K562 (cell line): ENCODE measurements around the gene TBX3. TPM values are rescaled to one million over a fixed set of nuclear protein-coding genes. Genes with fewer than 3 reads are reported as not detected.

Source experiments
- ATAC-seq: fragments of 200-7000 bp; cut with Tn5 transposase; 3 replicates; pipeline ENCODE4 v1.9.1; 2020; ENCODE audit warnings: moderate library complexity
- BruUV-seq: library from RNA; stranded (reverse); fragments of 400-500 nt; replicated peaks from 2 replicates; lab custom pipeline; 2021; lab: Mats Ljungman, UMichigan
- CTCF ChIA-PET: fragments of 300-600 bp; formaldehyde crosslinking; extraction: SDS; loops from one replicate; lab custom pipeline; 2021; ENCODE audit warnings: low intra/inter-chr PET ratio; lab: Yijun Ruan, JAX
- POLR2A ChIA-PET: fragments of 300-600, 350-650 bp; sonication (Branson Sonifier 250); formaldehyde crosslinking; extraction: SDS; loops from one replicate; lab custom pipeline; 2021; ENCODE audit warnings: antibody characterized with exemption, inconsistent platforms; lab: Yijun Ruan, JAX
- DNase-seq, 4 experiments: peaks; one replicate each; pipeline versions ENCODE4 v3.0.0 to v3.0.0-alpha.2; 2011 to 2018; ENCODE audit warnings: low spot score in 3 of 4, mixed read lengths in 3 of 4; ENCODE audit errors: extremely low read depth in 1 of 4
- FAIRE-seq: peaks from 2 replicates; lab custom pipeline; 2011; peaks lifted over from hg19 to GRCh38; lab: Jason Lieb, UNC
- H2AFZ ChIP-seq: 2 replicates; pipeline ENCODE4 v1.6.0; 2011; ENCODE audit warnings: low read depth, low read length, control low read depth, inconsistent platforms
- H3K27ac ChIP-seq: fragments of 200-600 bp; 3 replicates; pipeline ENCODE4 v1.8.0; 2011; ENCODE audit warnings: low read depth, mild to moderate bottlenecking, control low read depth, inconsistent platforms, low read length, moderate library complexity, mixed read lengths; ENCODE audit errors: extremely low read depth
- H3K27me3 ChIP-seq, 2 experiments: fragments of 300-600 bp in 1 of 2; 2 replicates in 1 of 2; 3 replicates in 1 of 2; pipeline versions ENCODE4 v1.6.0 to v1.8.0; 2011; ENCODE audit warnings: inconsistent platforms in 2 of 2, low read length in 2 of 2, mild to moderate bottlenecking in 1 of 2, mixed read lengths in 1 of 2, moderate library complexity in 1 of 2; ENCODE audit not compliant: control insufficient read depth in 2 of 2, insufficient read depth in 2 of 2
- H3K36me3 ChIP-seq: fragments of 300-600 bp; 3 replicates; pipeline ENCODE4 v1.8.0; 2011; ENCODE audit warnings: mild to moderate bottlenecking, low read length, inconsistent platforms; ENCODE audit not compliant: control insufficient read depth, insufficient read depth
- H3K4me1 ChIP-seq, 2 experiments: fragments of 200-600 bp in 1 of 2; replicated peaks in 1 of 2; 2 replicates in 1 of 2; 3 replicates in 1 of 2; pipeline versions ENCODE4 v1.5.1 to v1.8.0; 2011; ENCODE audit warnings: inconsistent platforms in 2 of 2, low read length in 2 of 2, mild to moderate bottlenecking in 1 of 2, mixed read lengths in 1 of 2, moderate library complexity in 1 of 2; ENCODE audit not compliant: control insufficient read depth in 2 of 2, insufficient read depth in 2 of 2
- H3K4me2 ChIP-seq: 2 replicates; pipeline ENCODE4 v1.6.1; 2011; ENCODE audit warnings: low read length, control low read depth, inconsistent platforms, mixed read lengths; ENCODE audit not compliant: insufficient read depth
- H3K4me3 ChIP-seq: fragments of 200-600 bp; sonication (generic), shearing (Covaris generic); 2 replicates; pipeline ENCODE4 v1.5.1; 2016; ENCODE audit warnings: control low read depth, inconsistent platforms
- H3K79me2 ChIP-seq: fragments of 200-600 bp; 3 replicates; pipeline ENCODE4 v1.8.0; 2011; ENCODE audit warnings: low read length, inconsistent platforms; ENCODE audit not compliant: control insufficient read depth, insufficient read depth
- H3K9ac ChIP-seq, 2 experiments: 2 replicates each; pipeline versions ENCODE4 v1.6.0 to v1.6.1; 2011; ENCODE audit warnings: low read depth in 2 of 2, low read length in 2 of 2, control low read depth in 1 of 2, inconsistent platforms in 1 of 2, mild to moderate bottlenecking in 1 of 2, mixed read lengths in 1 of 2; ENCODE audit not compliant: insufficient read depth in 1 of 2
- H3K9me1 ChIP-seq: one replicate; pipeline ENCODE4 v1.6.0; 2011; ENCODE audit warnings: inconsistent platforms, mild to moderate bottlenecking, low read length, moderate library complexity; ENCODE audit not compliant: control insufficient read depth, insufficient read depth
- H3K9me3 ChIP-seq: replicated peaks from 2 replicates; pipeline ENCODE4 v1.5.1; 2011; ENCODE audit warnings: low read depth, low read length, inconsistent platforms; ENCODE audit not compliant: control insufficient read depth, insufficient read depth
- H4K20me1 ChIP-seq: replicated peaks from 2 replicates; pipeline ENCODE4 v1.6.1; 2011; ENCODE audit warnings: low read length, inconsistent platforms, mixed read lengths; ENCODE audit not compliant: control insufficient read depth, insufficient read depth
- KDM1A ChIP-seq, 2 experiments: fragments of 450-650 bp; IDR thresholded peaks; 2 replicates each; pipeline ENCODE4 v1.6.1; 2016; ENCODE audit warnings: mild to moderate bottlenecking in 2 of 2
- KDM2B ChIP-seq: fragments of 250-450 bp; sonication (Bioruptor Pico); IDR thresholded peaks from 2 replicates; pipeline ENCODE4 v1.8.0; 2021; ENCODE audit warnings: mild to moderate bottlenecking, moderate library complexity
- NFYB ChIP-seq: IDR thresholded peaks from 2 replicates; pipeline ENCODE4 v1.6.1; 2011; ENCODE audit warnings: mild to moderate bottlenecking, moderate library complexity; ENCODE audit not compliant: insufficient read length; ENCODE audit errors: extremely low read depth
- SP1 ChIP-seq: sonication (generic); formaldehyde crosslinking; IDR thresholded peaks from 2 replicates; pipeline ENCODE4 v1.8.1; 2022; ENCODE audit warnings: mild to moderate bottlenecking, missing genetic modification reagents
- TCFL5 ChIP-seq: fragments of 250-450 bp; sonication (Bioruptor Pico); conservative IDR thresholded peaks from 2 replicates; pipeline ENCODE4 v1.6.1; 2021; ENCODE audit warnings: mild to moderate bottlenecking, moderate library complexity, matching md5 sums
- WGBS: fragments of 100-300 bp; shearing (Covaris generic); methylation state at CpG from one replicate; pipeline ENCODE4 v1.1.6; 2016; ENCODE audit warnings: low coverage, mixed read lengths; ENCODE audit not compliant: insufficient coverage; ENCODE audit errors: missing lambda C conversion rate; 5-methylcytosine and 5-hydroxymethylcytosine counted together
- in situ Hi-C: fragments of 300-500 bp; cut with MboI; formaldehyde crosslinking; loops from 4 replicates; pipeline ENCODE4 v1.15.0; 2018; ENCODE audit warnings: inconsistent platforms, mixed read lengths
- intact Hi-C: fragments of 100-400 bp; cut with micrococcal nuclease; formaldehyde crosslinking; loops from 2 replicates; pipeline ENCODE4 v1.14.2; 2022
- polyA plus RNA-seq, 8 experiments: library from polyadenylated mRNA; depleted of rRNA in 4 of 8; stranded (reverse) in 5 of 8; unstranded in 3 of 8; fragments of >200 nt; fragmentation: Nextera tagmentation in 2 of 8; fragmentation: Illumina TruSeq in 1 of 8; extraction: Ambion mirVana in 2 of 8; extraction: Trizol in 1 of 8; gene quantifications; 2 replicates each; pipeline versions ENCODE4 v1.2.1 to v1.2.3, GENCODE V29; 2011 to 2014; ENCODE audit warnings: inconsistent platforms in 1 of 8, missing spikeins in 1 of 8
- total RNA-seq, 7 experiments: library from RNA; depleted of rRNA in 6 of 7; stranded (reverse); fragments of >200 nt in 6 of 7; fragmentation: Illumina TruSeq in 2 of 7; extraction: Trizol in 2 of 7; gene quantifications; 2 replicates each; pipeline versions ENCODE4 v1.2.1 to v1.2.3, GENCODE V29; 2011 to 2021; ENCODE audit warnings: low replicate concordance in 1 of 7
- TF ChIP-seq, protein P1 (sequence below): fragments of 450-650 bp; IDR thresholded peaks from 2 replicates; pipeline ENCODE4 v1.7.0; 2016; ENCODE audit warnings: borderline replicate concordance

TBX3 gene
- total and polyA plus RNA-seq, 9 of the 15 experiments (the other 6 are each of a cell fraction or from before 2014, with no cell fraction given): 0.03 to 0.60 (median 0.19) TPM

DNA sequence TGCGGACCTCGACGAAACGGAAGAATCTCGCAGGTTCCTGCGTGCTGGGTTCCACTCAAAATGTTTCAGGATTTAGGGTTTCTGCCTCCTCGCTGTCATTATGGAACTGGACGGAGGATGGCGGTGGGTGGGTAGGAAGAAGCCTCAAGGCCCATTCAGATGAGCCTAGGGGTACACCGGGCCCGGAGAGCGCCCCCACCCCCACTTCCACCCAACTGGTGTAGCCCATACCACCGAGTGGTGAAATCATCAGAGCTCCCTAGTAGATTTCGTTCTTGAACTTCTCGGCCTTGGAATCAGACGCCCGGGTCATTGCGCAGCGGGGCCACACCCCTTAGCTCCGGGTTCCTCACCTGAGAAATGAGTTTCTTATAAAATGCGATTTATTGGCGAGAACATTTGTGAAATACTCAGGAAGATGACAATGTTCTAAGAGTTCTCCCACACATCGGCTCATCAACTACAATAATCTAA is 13.3 kb upstream of the TBX3 start:
- no peak overlapping the region for H3K4me2 ChIP-seq
- intact Hi-C loops: no loop called here
- H3K27me3 ChIP-seq: peaks cover 32 to 72% of the 10 kb centered on the region in 2 experiments; a peak in 3 of 5 replicates
- no peaks in the 10 kb centered on the region for H3K36me3 ChIP-seq
- no peak overlapping the region for H2AFZ ChIP-seq
- DNase-seq (no peak), ATAC-seq (no peak), FAIRE-seq (no peak)
- no peak overlapping the region for H3K4me3 ChIP-seq
- H3K9me3 ChIP-seq: no peaks in the 10 kb centered on the region
- in situ Hi-C loops: no loop called here
- no peaks in the 10 kb centered on the region; a peak in 1 of 5 replicates for H3K4me1 ChIP-seq
- H3K9me1 ChIP-seq: no peaks in the 10 kb centered on the region
- CTCF ChIA-PET: no interaction called here
- no peak for TF ChIP-seq TCFL5 (CRISPR knock-in tag)
- no peak for TF ChIP-seq KDM2B (CRISPR knock-in tag)
- TF ChIP-seq SP1 (CRISPR knock-in tag): no peak
- TF ChIP-seq, protein P1, sequence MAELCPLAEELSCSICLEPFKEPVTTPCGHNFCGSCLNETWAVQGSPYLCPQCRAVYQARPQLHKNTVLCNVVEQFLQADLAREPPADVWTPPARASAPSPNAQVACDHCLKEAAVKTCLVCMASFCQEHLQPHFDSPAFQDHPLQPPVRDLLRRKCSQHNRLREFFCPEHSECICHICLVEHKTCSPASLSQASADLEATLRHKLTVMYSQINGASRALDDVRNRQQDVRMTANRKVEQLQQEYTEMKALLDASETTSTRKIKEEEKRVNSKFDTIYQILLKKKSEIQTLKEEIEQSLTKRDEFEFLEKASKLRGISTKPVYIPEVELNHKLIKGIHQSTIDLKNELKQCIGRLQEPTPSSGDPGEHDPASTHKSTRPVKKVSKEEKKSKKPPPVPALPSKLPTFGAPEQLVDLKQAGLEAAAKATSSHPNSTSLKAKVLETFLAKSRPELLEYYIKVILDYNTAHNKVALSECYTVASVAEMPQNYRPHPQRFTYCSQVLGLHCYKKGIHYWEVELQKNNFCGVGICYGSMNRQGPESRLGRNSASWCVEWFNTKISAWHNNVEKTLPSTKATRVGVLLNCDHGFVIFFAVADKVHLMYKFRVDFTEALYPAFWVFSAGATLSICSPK: no peak
- no peak for TF ChIP-seq KDM1A (IDR thresholded peaks at IDR 0.05)
- TF ChIP-seq NFYB: no peak
- TF ChIP-seq, all 486 proteins: peak for 0
- POLR2A ChIA-PET: no interaction called here
- 8% methylated on average over 20 of the region's 23 CpGs for WGBS
- H3K79me2 ChIP-seq: no peaks in the 10 kb centered on the region
- BruUV-seq: no TSS peak
- H3K27ac ChIP-seq: no peak overlapping the region
- H4K20me1 ChIP-seq: peaks cover 8% of the 10 kb centered on the region; the same call in 1 of the 2 replicates
- no peak overlapping the region for H3K9ac ChIP-seq
